ENCODE results near the gene MARF1. TPM values are rescaled to one million over a fixed set of nuclear protein-coding genes. Genes with fewer than 3 reads are reported as not detected.
A peak's percentile ranks its signal among the peaks of the same experiment; 100 is the strongest.
"Not testable (repeated sequence)": the region's sequence is repeated elsewhere in the genome, so short reads cannot be mapped to it uniquely, and the experiment has no call there.

Gene MARF1
- total and polyA plus RNA-seq, 9 of the 15 experiments (the other 6 are each of a cell fraction or from before 2014, with no cell fraction given): 4.7 to 33.2 (median 11.7) TPM

DNA sequence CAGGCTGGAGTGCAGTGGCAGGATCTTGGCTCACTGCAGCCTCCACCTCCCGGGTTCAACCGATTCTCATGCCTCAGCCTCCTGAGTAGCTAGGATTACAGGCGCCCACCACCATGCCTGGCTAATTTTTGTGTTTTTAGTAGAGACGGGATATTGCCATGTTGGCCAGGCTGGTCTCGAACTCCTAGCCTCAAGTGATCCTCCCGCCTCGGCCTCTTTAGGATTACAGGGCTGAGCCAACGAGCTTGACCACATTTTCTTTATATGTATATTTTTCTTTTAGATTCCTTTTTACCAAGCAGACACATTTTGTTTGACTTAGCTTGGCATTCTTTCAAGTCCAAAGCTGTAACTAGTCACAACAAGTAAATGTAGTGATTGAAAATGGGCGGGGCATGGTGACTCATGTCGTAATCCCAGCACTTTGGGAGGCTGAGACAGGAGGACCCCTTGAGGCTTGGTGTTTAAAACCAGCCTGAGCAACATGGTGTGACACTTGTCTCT lies 2.1 kb upstream of the MARF1 start (continued):
- peak; percentile 90 for TF ChIP-seq JUND (IDR thresholded peaks at IDR 0.05; ENCODE audit: borderline replicate concordance, low read depth, low read length)
- TF ChIP-seq JUND (tag; IDR thresholded peaks at IDR 0.05; ENCODE audit: borderline replicate concordance, low read depth, low read length): peak; percentile 83; the same call in 1 of the 3 replicates
- TF ChIP-seq NBN (IDR thresholded peaks at IDR 0.05; ENCODE audit: low read depth): 0 out of 2 replicates have a peak, but pooled peaks have one; percentile 15
- not testable (repeated sequence) for TF ChIP-seq CEBPG (CRISPR knock-in tag; IDR thresholded peaks at IDR 0.05); JUN (CRISPR knock-in tag; IDR thresholded peaks at IDR 0.05; ENCODE audit: borderline replicate concordance)
- peak in 1 of 2 experiments; percentile 45; a peak in 1 of 4 replicates for TF ChIP-seq CEBPG (tag; conservative IDR thresholded peaks at IDR 0.05 in 1 of 2, IDR thresholded peaks at IDR 0.05 in 1 of 2)
- TF ChIP-seq KDM1A (IDR thresholded peaks at IDR 0.05): peak; percentile 62 to 74
- peak; percentile 10 for TF ChIP-seq FOS (IDR thresholded peaks at IDR 0.05; ENCODE audit: extremely low read depth, insufficient read length)
- peak; percentile 53; the same call in 1 of the 2 replicates for TF ChIP-seq BCOR (IDR thresholded peaks at IDR 0.05)
- TF ChIP-seq, protein P1, sequence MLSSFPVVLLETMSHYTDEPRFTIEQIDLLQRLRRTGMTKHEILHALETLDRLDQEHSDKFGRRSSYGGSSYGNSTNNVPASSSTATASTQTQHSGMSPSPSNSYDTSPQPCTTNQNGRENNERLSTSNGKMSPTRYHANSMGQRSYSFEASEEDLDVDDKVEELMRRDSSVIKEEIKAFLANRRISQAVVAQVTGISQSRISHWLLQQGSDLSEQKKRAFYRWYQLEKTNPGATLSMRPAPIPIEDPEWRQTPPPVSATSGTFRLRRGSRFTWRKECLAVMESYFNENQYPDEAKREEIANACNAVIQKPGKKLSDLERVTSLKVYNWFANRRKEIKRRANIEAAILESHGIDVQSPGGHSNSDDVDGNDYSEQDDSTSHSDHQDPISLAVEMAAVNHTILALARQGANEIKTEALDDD (IDR thresholded peaks at IDR 0.05): peak; percentile 79
- TF ChIP-seq, protein P2, sequence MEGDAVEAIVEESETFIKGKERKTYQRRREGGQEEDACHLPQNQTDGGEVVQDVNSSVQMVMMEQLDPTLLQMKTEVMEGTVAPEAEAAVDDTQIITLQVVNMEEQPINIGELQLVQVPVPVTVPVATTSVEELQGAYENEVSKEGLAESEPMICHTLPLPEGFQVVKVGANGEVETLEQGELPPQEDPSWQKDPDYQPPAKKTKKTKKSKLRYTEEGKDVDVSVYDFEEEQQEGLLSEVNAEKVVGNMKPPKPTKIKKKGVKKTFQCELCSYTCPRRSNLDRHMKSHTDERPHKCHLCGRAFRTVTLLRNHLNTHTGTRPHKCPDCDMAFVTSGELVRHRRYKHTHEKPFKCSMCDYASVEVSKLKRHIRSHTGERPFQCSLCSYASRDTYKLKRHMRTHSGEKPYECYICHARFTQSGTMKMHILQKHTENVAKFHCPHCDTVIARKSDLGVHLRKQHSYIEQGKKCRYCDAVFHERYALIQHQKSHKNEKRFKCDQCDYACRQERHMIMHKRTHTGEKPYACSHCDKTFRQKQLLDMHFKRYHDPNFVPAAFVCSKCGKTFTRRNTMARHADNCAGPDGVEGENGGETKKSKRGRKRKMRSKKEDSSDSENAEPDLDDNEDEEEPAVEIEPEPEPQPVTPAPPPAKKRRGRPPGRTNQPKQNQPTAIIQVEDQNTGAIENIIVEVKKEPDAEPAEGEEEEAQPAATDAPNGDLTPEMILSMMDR (IDR thresholded peaks at IDR 0.05 in 2 of 3, conservative IDR thresholded peaks at IDR 0.05 in 1 of 3; ENCODE audit: insufficient read depth in 2 of 3, low read depth in 1 of 3, low read length in 3 of 3): peak in 1 of 3 experiments; percentile 13; a peak in 1 of 6 replicates
- TF ChIP-seq JUN (IDR thresholded peaks at IDR 0.05; ENCODE audit: borderline replicate concordance, low read depth, low read length): peak; percentile 72
